HuH-7.5 (cell line): ENCODE data around the gene RAB44.
"Not testable (repeated sequence)": the region's sequence is repeated elsewhere in the genome, so short reads cannot be mapped to it uniquely, and the experiment has no call there.

ENCODE experiments used
- DNase-seq: peaks from one replicate; pipeline ENCODE4 v3.0.0; 2011; ENCODE audit warnings: low spot score

The RAB44 gene

GRCh38 chr6:36715469-36715868 is 17.8 kb downstream of the RAB44 start:
- no peak for DNase-seq

GRCh38 chr6:36716476-36717093 is 19.0 kb downstream of the RAB44 start:
- no peak for DNase-seq

GRCh38 chr6:36717231-36717825 is 19.7 kb downstream of the RAB44 start:
- DNase-seq: no peak

GRCh38 chr6:36717871-36718540 is 20.4 kb downstream of the RAB44 start:
- DNase-seq: no peak

- DNase-seq: no peak
Measured at GRCh38 chr6:36718560-36718959, 20.9 kb downstream of the RAB44 start.

- no peak for DNase-seq
Measured at GRCh38 chr6:36719126-36719525, 21.5 kb downstream of the RAB44 start.

GRCh38 chr6:36720251-36721141 is 22.9 kb downstream of the RAB44 start:
- no peak for DNase-seq

GRCh38 chr6:36721369-36722140 is 23.9 kb downstream of the RAB44 start:
- no peak for DNase-seq

GRCh38 chr6:36722365-36722764 is 24.7 kb downstream of the RAB44 start:
- no peak for DNase-seq

- DNase-seq: no peak
Measured at GRCh38 chr6:36722879-36723278, 25.3 kb downstream of the RAB44 start.

- not testable (repeated sequence) for DNase-seq
Measured at GRCh38 chr6:36723992-36724391, 26.4 kb downstream of the RAB44 start.

- DNase-seq: peak; percentile 83
Measured at GRCh38 chr6:36724514-36725390, 27.1 kb downstream of the RAB44 start.

- DNase-seq: no peak
Measured at GRCh38 chr6:36725581-36725980, 28.0 kb downstream of the RAB44 start.

- DNase-seq: no peak
Measured at GRCh38 chr6:36727505-36728021, 29.9 kb downstream of the RAB44 start.

- no peak for DNase-seq
Measured at GRCh38 chr6:36728289-36729160, 30.9 kb downstream of the RAB44 start.

- DNase-seq: no peak
Measured at GRCh38 chr6:36729161-36729524, 31.5 kb downstream of the RAB44 start.

- no peak for DNase-seq
Measured at GRCh38 chr6:36730424-36731380, 33.1 kb downstream of the RAB44 start.

- no peak for DNase-seq
Measured at GRCh38 chr6:36731622-36732310, 34.1 kb downstream of the RAB44 start.
